ENCODE results near the gene ACBD4.
A peak's percentile ranks its signal among the peaks of the same experiment; 100 is the strongest.

ACBD4 gene

DNA sequence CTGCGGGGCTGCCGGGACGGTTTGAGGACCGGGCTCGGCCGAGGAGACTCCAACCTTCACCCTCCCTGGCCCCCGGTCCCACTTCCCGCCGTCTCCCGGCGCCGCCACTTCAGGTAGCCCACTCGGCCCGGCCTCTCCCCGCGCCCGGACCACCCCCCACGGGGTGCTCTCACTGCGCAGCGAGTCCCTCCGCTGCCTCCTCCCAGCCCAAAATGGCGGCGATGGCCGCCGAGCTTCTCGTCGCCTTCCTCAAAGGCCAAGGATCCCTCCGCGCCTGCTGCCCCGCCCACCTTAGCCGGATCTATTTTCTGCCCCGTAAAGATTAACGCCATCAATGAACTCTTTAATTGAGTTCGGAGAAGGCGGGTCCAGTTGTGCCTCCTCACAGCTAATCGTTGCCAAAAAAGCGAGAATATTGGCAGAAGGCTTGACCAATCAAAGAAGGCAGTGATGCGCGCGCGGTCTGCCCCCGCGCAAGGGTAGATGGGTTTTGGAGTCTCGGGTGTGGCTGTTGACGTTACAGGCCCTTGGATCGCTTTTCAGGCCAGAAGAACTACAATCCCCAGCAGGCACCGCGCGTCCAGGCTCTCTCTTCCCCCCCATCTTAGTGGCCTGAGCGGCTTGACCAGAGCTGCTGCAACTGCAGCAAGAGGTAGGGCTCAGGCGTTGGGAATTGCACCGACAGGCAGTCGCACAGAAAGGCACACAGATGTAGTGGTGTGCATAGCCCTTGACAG, 26.0 kb downstream of the ACBD4 start, which contains the start of gene HEXIM2:
Gene HEXIM2, plus strand, starts transcription at position 588 of the 737 bp plus-strand sequence. CDS start 919 bp downstream, outside the sequence.
- DNase-seq: peak; percentile 100

DNA sequence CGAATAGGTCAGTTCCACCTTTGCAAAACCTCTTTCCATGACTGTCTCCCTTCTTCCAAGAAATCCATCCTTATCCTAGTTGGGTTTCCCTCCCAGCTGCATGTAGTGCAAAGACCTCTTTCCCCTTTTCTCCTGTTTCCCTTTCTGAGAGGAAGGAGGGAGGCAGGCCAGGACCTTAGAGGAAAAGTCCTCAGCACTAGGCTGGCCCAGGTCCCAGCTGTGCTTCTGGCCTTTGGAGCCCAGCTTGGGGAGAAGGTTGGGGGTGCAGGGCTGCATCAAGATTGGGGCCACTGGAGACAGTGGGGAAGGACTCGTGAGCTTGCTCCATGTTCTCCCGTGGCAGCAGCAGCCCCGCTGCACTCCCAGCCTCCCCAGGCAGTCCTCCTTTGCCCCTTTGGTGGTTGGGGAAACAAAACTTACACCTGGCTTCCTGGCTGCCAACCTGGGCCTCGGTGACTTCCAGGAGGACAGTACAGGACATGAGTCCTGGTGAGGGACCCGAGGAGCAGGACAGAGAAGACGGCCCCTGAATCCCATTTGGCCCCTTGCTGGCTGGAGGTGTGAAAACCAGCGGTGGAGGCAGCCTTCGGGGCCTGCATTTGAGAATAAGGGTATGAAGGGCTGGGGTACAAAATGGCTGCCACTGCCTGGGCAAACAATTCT, 26.7 kb downstream of the ACBD4 start:
- no peak for DNase-seq

DNA sequence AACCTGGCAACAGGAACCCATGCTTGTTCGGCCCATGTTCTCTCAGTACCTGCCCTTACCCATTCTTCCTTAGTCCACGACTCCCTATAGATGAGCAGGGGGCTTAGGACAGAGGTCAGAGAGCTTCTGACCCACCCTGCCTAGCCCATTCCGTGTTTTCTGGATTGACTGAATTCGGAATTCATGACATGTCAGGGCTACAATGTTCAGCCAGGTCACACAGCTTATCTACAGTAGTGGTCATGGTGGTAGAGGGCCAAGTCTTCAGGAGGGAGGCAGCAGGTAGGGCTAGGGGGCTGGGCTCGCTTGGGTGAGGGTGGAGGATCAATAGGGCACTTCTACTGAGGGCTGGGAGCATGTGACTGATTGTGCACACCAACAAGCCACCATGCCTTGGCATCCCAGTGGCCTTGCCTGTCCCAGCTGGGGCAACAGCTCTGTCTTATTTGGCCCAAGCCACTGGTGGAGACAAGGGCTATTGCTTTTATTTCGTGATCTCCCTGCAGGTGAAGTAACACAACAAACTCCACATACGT, 29.3 kb downstream of the ACBD4 start:
- DNase-seq: no peak

DNA sequence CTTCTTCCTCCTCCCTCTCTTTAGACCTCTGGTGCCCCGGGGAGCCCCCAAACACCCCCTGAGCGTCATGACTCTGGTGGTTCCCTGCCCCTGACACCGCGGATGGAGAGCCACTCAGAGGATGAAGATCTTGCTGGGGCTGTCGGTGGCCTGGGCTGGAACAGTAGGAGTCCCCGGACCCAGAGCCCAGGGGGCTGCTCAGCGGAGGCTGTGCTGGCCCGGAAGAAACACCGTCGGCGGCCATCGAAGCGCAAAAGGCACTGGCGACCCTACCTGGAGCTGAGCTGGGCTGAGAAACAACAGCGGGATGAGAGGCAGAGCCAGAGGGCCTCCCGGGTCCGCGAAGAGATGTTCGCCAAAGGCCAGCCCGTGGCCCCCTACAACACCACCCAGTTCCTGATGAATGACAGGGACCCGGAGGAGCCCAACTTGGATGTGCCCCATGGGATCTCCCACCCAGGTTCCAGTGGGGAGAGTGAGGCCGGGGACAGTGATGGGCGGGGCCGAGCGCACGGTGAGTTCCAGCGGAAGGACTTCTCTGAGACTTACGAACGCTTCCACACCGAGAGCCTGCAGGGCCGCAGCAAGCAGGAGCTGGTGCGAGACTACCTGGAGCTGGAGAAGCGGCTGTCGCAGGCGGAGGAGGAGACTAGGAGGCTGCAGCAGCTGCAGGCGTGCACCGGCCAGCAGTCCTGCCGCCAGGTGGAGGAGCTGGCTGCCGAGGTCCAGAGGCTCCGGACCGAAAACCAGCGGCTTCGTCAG, 33.7 kb downstream of the ACBD4 start:
- DNase-seq: no peak

DNA sequence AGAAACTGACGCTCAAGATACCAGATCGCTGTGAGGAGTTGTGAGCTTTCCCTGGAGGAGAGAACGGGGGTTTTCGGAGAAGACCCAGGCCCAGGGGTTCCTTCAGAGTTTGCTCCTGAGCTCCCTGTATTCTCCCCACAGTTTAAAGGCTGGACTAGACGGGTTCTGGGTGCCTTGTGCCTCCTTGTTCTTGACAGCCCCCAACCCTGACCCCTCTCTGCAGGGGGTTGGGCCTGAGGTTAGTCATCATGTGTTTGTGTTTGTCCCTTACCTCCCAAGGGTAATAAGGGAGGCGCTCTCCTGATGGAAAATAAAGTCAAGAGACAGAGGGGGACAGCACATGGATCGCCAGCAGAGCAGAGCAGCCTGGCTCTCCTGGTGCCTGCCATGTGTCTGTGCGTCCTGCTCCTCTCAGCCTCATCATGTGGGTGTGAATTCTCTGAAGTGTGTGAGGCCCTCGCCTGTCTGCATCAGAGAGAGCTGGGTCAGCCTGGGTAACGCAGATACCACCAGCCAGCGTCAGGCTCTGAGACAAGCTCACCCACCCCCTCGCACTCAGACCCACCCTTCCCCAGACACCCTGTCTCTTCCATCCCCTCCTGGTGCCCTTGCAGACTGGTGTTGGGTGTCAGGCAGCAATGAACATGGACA, 34.9 kb downstream of the ACBD4 start:
- DNase-seq: no peak

DNA sequence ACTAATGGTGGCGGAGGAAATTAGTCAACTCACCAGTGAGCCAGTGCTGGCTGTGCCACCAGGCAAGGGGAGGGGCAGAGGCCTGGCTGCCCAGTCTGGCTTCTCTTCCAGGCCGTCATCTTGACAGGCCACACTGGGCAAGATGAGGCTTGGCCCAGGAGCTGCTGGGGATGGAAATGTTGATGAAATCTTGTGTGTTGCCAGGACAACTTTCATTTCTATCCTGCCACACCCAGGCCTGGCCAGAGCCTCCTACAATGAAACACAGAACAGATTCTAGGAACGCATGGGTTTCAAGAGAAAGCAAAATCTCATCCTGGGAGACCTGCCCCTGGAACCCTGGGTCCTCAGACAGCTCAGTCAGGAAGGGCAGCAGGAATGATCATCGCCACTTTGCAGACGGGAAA, 35.4 kb downstream of the ACBD4 start:
- DNase-seq: peak; percentile 55

DNA sequence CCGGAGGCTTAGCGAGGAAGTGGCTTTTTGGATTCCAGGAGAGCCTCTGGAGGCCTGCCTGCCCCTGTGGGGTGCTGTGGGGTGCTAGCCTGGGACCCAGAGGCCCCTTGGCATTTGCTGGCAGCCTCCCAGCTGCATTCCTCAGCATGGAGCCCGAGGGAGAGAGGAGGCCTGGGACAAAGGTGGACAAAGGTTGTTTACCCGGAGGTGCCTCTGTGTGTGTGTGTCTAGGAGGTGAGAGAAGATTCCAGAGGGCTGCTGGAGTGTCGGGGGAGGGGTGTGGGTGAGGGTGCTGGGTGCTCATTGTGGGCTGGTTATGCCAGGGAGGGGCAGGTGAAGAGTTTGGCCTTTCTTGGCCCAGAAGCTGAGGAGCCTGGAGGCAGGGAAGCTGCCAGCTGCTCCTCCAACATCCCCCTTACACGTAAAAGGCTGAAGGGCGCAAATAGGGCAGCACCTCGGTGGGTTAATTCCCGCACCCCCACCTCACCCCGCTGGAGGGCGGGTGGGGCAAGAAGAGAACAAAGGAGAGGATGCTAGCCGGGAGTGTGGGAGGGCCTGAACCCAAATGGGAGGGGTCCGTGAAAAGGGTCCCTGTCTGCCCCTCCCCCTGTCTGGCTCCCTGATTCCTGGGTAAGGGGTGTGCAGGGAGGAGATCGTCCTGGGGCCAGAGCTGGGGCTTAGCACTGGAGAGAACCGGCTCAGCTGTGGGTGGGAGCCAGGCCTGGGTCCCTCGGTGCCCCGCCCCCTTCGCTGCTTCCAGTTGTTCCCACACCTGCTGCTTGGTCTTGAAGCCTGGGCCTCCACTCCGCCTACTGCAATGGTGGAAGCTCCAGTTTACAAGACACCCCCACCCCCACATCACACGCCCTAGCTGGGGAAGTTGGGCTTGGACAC, 36.1 kb downstream of the ACBD4 start:
- DNase-seq: no peak

DNA sequence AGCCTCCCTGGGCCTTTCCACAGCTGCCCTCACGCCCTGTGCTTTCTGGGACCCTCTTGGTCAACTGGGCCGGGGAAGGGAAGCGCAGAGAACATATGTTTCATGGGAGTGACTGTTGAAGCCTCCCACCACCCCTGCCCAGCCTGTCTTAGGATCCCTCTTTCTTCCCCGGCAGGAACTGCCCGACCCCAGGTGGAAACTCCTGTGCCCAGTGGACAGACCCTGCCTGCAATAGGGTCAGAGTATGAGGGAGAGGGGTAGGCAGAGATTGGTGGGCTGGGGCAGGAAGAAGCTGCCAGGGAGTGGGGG, 36.7 kb downstream of the ACBD4 start:
- no peak for DNase-seq

DNA sequence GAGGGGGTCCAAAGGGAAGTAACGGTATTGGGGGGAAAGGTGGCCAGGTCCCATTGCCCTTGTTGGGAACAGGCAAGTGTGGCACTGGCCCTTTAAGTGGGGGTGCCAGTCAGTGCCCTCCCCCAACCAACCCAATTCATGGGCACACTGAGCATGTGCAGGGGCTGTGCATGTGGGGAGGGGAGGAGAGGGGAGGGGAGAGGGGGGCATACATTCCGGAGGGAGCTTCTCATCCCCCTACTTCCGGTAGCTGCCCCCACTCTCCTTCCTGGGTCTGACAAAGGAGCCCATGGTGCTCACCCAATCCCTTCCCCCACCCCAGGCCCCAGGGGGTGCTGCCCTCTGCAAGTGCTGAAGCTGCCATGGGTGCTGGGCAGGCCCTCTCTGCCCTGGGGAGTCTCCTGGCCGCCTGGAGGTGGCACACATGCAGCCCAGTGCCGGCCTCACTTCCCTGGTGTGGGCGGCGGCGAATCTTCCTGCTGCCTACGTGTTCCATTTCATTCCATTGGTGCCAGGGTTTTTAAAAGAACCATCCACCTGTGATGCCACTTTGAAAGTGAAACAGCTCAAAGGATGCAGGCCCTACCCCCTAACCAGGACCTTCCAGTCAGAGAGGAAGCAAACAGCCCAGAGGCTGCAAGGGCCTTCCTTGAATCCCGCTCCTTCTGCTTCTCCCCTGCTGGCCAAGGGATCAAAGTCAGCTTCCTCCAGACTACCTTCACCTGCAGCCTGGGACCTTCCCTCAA, 37.2 kb downstream of the ACBD4 start:
- DNase-seq: no peak

DNA sequence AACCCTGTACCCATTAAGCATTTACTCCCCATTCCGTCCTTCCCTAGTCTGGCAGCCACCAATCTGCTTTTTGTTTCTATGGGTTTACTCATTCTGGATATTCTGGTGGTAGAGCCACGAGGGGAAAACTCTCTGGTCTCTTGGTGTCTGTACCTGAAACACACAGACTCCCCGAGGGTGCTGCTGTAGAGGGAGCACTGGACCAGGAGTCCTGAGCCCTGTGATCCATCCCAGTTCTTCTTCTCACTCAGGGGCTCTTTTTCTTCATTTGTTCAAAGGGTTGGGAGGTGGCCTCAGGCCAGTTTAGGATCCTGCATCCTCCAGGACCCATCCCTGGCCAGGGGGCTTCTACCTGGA, 40.2 kb downstream of the ACBD4 start:
- no peak for DNase-seq

DNA sequence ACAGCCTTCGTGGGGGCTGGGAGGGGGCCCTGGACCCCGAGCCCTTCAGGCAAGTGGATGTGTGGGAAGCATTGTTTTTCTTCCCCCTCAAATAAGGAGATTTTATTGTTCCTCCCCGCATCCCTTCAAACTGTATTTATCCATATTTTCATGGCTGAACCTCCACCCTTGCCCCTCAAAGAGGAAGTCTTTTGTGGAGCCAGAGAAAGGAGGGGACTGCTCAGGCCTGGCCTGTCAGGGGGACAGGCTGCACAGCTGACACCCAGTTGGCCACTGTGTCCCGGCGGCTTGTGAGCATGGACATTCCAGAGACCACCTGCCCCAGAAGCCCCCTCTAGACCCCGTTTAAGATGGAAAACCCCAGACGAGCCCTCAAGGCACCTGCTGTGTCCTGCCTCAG, 42.1 kb downstream of the ACBD4 start:
- no peak for DNase-seq

DNA sequence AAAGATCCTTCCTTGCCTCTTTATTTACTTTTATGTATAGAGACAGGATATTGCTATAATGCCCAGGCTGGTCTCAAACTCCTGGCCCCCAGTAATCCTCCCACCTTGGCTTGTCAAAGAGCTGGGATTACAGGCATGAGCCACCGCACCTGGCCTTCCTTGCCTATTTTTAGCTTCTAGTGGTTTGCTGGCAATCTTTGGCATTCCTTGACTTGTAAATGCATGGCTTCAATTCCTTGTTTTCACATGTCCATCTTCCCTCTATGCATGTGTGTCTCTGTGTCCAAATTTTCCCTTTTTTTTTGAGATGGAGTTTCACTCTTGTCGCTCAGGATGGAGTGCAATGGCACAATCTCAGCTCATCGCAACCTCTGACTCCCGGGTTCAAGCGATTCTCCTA, 48.7 kb downstream of the ACBD4 start:
- no peak for DNase-seq

DNA sequence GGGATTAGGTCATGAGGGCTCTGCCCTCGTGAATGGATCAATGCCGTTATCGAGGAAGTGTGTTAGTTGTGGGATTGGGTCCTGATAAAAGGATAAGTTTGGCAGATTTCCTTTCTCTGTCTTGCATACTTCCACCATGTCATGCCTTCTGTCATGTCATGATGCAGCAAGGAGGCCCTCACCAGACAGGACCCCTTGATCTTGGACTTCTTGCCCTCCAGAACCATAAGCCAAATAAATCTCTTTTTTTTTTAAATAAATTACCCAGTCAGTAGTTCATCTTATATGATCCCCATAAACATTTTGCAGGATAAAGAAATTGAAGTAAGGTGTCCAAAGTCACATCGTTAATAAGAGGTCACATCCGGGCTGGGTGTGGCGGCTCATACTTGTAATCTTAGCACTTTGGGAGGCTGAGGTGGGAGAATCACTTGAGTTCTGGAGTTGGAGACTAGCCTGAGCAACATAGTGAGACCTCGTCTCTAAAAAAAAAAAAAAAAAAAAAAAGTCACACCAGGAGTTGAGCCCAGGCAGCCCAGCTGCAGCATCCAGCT, 51.4 kb downstream of the ACBD4 start:
- no peak for DNase-seq

DNA sequence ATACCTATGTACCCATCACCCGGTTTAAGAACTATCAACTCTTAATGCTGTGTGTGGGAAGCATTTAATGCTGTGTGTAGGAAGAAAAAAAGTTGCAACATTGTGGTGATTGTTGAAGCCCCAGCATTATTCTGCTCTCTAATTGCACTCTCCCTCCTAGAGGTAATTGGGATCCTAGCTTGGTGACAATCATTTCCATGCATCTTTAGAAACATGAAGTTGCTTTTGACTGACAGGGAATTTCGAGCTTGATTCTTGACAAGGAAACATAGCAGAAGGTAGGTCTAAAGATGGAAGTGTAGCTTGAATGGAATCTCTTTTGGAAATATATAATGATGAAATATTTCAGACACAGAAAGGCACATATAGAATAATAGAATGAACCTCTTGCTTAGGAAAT, 53.5 kb downstream of the ACBD4 start:
- DNase-seq: no peak

DNA sequence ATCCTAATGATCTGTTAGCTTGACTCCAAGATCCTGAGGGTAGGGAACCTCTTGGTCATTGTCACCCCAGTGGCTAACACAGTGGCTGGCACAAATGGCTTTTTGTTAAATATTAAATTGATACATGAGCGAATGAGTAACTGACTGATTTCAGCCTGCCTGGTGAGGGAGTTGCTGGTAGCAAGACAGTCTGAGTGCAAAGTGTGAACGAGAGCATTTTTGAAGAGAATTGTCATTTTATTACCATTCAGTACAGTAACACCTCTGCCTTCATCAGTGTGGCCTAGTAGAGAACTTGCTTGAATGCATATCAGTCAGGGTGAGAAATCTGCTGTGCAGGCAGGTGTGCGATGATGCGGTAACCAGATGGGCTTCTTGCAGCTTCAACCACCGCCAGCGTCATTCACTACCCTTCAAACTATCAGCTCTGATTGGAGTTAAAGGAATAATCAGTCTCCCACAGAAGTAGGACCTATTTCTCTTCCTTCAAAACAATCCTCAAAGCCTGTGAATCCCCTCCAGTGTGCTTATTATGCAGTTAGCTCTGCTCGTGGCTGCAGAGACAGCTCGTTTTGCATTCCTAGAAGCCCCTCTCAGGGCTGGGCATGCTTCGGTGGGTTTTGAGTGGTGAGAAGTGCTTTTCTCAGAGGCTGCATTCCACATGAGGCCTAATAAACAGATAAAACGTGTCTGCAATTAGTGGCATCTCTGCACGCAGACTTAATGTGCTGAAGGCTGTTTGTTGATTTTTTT, 55.2 kb downstream of the ACBD4 start:
- DNase-seq: no peak

Measured in OCI-M1 (cell line).